Fibroblast of villous mesenchyme (primary cell): Measurements from ENCODE around the gene YTHDC1. TPM values are rescaled to one million over a fixed set of nuclear protein-coding genes. Genes with fewer than 3 reads are reported as not detected.

ENCODE experiments used
- DNase-seq: peaks from one replicate; pipeline ENCODE4 v3.0.0-alpha.2; 2010; ENCODE audit warnings: low read depth
- H3K4me3 ChIP-seq: 2 replicates; pipeline ENCODE4 v1.5.1; 2011; ENCODE audit warnings: low read depth, mild to moderate bottlenecking, low read length
- CTCF ChIP-seq: IDR thresholded peaks from 2 replicates; pipeline ENCODE4 v1.5.1; 2012; ENCODE audit warnings: low read depth, mild to moderate bottlenecking, low read length; ENCODE audit not compliant: insufficient read depth
- total RNA-seq: library from RNA; depleted of rRNA; stranded (reverse); fragments of >200 nt; gene quantifications from 2 replicates; pipeline ENCODE4 v1.2.3, GENCODE V29; 2012

Gene YTHDC1
- total RNA-seq, 1 donor = 43.2 TPM

GRCh38 chr4:68326141-68326540, 23.7 kb downstream of the YTHDC1 start:
- TF ChIP-seq CTCF = no peak
- no peak for DNase-seq
- no peak overlapping the region for H3K4me3 ChIP-seq

- no peak overlapping the region for H3K4me3 ChIP-seq
- DNase-seq = no peak
- TF ChIP-seq CTCF = no peak
Measured at GRCh38 chr4:68324519-68325262, 25.2 kb downstream of the YTHDC1 start.

- H3K4me3 ChIP-seq = no peak overlapping the region
- TF ChIP-seq CTCF = no peak
- no peak for DNase-seq
Measured at GRCh38 chr4:68319040-68319439, 30.9 kb downstream of the YTHDC1 start.

- no peak overlapping the region for H3K4me3 ChIP-seq
- no peak for TF ChIP-seq CTCF
- DNase-seq = no peak
Measured at GRCh38 chr4:68316193-68316969, 33.5 kb downstream of the YTHDC1 start.

GRCh38 chr4:68310651-68311247, 39.1 kb downstream of the YTHDC1 start:
- no peak overlapping the region for H3K4me3 ChIP-seq
- TF ChIP-seq CTCF = no peak
- DNase-seq = no peak

- DNase-seq = no peak
- no peak for TF ChIP-seq CTCF
- H3K4me3 ChIP-seq = no peak overlapping the region
Measured at GRCh38 chr4:68304731-68305130, 45.2 kb downstream of the YTHDC1 start.
